GM18867 (cell line): Measurements from ENCODE around the gene DNM1.

Source experiments
- ATAC-seq: cut with Tn5 transposase; IDR thresholded peaks from one replicate; pipeline ENCODE4 v1.9.1; 2021; ENCODE audit warnings: mild to moderate bottlenecking, moderate library complexity; ENCODE audit not compliant: unreplicated experiment

Gene DNM1

GRCh38 chr9:128304136-128304970 lies 101.2 kb downstream of the DNM1 start:
- no peak for ATAC-seq
